ENCODE results near the gene SBF2. TPM values are rescaled to one million over a fixed set of nuclear protein-coding genes. Genes with fewer than 3 reads are reported as not detected.
"Not testable (repeated sequence)": the region's sequence is repeated elsewhere in the genome, so short reads cannot be mapped to it uniquely, and the experiment has no call there.

The SBF2 gene
- total RNA-seq, 2 donors from 2014 or later, result 13.4 to 28.8 TPM

DNA sequence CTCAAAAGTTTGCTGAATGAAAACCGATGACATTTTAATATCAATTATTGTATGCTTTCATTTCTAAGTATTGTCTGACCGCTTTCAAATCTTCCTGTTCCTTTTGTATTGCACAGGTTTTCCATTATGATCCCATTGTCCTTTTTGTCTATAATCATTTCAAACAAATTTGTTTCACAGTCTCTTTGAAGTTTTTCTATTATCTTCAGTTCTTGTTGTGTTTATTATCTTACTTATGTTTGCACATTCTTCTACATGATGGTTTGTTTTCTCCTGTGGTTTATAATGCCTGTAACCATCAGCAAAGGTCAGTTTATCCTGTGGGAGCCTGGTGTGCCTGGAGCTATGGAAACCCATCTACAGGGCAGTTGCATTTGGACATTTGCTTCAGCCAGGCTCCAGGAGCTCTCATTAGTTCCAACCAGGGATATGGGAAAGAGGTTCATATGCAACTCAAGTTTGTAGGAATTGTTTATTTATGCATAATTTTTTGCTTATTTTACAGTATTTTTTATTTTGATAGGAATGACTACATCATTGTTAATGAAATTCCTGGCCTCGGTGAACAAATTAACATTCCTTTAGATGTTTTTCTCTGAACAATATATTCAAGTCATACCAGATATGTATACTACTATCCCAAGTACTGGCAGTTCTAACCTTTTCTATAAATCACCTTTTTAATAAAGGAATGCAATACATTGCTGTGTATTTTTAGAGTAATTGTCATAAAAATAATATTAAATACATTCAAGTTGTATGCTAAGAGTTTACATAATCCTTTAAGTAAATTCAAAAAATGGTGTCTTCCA lies 179.2 kb downstream of the SBF2 start:
- Mint-ChIP-seq H3K36me3 (ENCODE audit: insufficient read depth in 2 of 2) (no peaks in the 10 kb centered on the region), H3K9me3 (peaks cover 0 to 3% of the 10 kb centered on the region in 2 donors), H3K4me1 (ENCODE audit: low read depth) (peaks cover 5% of the 10 kb centered on the region), H3K27ac (no peak overlapping the region), H3K4me3 (no peak overlapping the region), H3K27me3 (ENCODE audit: low read depth) (no peaks in the 10 kb centered on the region)
- DNase-seq, result no peak
- ATAC-seq (replicated peaks in 1 of 2), result no peak

DNA sequence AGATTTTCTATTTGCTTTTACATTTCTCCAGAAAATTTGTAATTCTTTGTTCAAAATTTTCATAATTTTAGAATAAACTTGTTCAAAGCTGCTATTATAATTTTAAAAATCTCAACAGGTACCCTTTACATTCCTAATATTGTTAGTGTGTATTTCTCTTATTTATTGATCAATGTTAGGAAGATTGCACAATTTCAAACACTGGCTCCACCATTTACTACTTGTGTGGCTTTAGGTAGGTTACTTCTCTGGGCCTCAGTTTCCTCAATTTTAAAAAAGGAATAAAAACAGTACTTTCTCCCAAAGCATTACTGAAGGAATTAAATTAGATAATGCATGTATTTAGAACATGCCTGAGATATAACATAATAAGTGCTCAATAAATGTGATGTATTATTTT lies 180.2 kb downstream of the SBF2 start:
- ATAC-seq (replicated peaks in 1 of 2) (no peak), DNase-seq (no peak)
- Mint-ChIP-seq H3K27ac (no peak overlapping the region), H3K9me3 (peaks cover 0 to 3% of the 10 kb centered on the region in 2 donors), H3K4me1 (ENCODE audit: low read depth) (peaks cover 5% of the 10 kb centered on the region), H3K36me3 (ENCODE audit: insufficient read depth in 2 of 2) (no peaks in the 10 kb centered on the region), H3K4me3 (no peak overlapping the region), H3K27me3 (ENCODE audit: low read depth) (no peaks in the 10 kb centered on the region)

GRCh38 chr11:10109806-10110205 lies 184.2 kb downstream of the SBF2 start:
- Mint-ChIP-seq H3K27ac (no peak overlapping the region), H3K27me3 (ENCODE audit: low read depth) (no peaks in the 10 kb centered on the region), H3K9me3 (peaks cover 0 to 3% of the 10 kb centered on the region in 2 donors), H3K4me1 (ENCODE audit: low read depth) (no peaks in the 10 kb centered on the region), H3K4me3 (no peak overlapping the region), H3K36me3 (ENCODE audit: insufficient read depth in 2 of 2) (peaks cover 0 to 1% of the 10 kb centered on the region in 2 donors)
- ATAC-seq (replicated peaks in 1 of 2), result no peak
- DNase-seq, result no peak

GRCh38 chr11:10108915-10109680 lies 184.9 kb downstream of the SBF2 start:
- ATAC-seq (replicated peaks in 1 of 2) (no peak), DNase-seq (no peak)
- no peak overlapping the region for H3K27ac Mint-ChIP-seq
- peaks cover 0 to 1% of the 10 kb centered on the region in 2 donors for H3K36me3 Mint-ChIP-seq (ENCODE audit: insufficient read depth in 2 of 2)
- H3K9me3 Mint-ChIP-seq, result peaks cover 0 to 3% of the 10 kb centered on the region in 2 donors
- H3K4me1 Mint-ChIP-seq (ENCODE audit: low read depth), result no peaks in the 10 kb centered on the region
- no peaks in the 10 kb centered on the region for H3K27me3 Mint-ChIP-seq (ENCODE audit: low read depth)
- no peak overlapping the region for H3K4me3 Mint-ChIP-seq

GRCh38 chr11:10107497-10107896 lies 186.5 kb downstream of the SBF2 start:
- ATAC-seq (replicated peaks in 1 of 2), result no peak
- no peak overlapping the region for H3K4me3 Mint-ChIP-seq
- H3K36me3 Mint-ChIP-seq (ENCODE audit: insufficient read depth in 2 of 2), result peaks cover 0 to 1% of the 10 kb centered on the region in 2 donors
- no peak overlapping the region for H3K27ac Mint-ChIP-seq
- H3K4me1 Mint-ChIP-seq (ENCODE audit: low read depth), result no peaks in the 10 kb centered on the region
- peaks cover 0 to 3% of the 10 kb centered on the region in 2 donors for H3K9me3 Mint-ChIP-seq
- no peak for DNase-seq
- no peaks in the 10 kb centered on the region for H3K27me3 Mint-ChIP-seq (ENCODE audit: low read depth)

- Mint-ChIP-seq H3K4me1 (ENCODE audit: low read depth) (peaks cover 7% of the 10 kb centered on the region), H3K27me3 (ENCODE audit: low read depth) (no peaks in the 10 kb centered on the region), H3K36me3 (ENCODE audit: insufficient read depth in 2 of 2) (peaks cover 10 to 12% of the 10 kb centered on the region in 2 donors), H3K27ac (no peak overlapping the region), H3K4me3 (no peak overlapping the region), H3K9me3 (peaks cover 8 to 14% of the 10 kb centered on the region in 2 donors)
- DNase-seq (no peak), ATAC-seq (replicated peaks in 1 of 2) (no peak)
Observed at GRCh38 chr11:10097615-10098014, 196.4 kb downstream of the SBF2 start.

DNA sequence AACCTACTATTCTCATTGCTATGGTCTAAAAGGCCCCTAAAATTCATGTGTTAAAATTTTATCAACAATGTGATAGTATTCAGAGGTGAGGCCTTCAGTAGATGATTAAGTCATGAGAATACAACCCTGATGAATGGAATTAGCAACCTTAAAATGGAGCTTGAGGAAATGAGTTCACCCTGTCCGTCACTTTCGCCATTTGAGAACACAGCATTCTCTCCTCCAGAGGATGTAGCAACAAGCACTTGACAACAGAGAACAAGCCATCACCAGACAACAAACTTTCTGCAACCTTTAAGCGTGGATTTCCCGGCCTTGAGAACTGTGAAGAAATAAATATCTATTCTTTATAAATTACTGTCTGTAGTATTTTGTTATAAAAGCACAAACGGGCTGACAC lies 197.0 kb downstream of the SBF2 start:
- Mint-ChIP-seq H3K4me1 (ENCODE audit: low read depth) (peaks cover 8% of the 10 kb centered on the region), H3K4me3 (no peak overlapping the region), H3K27ac (no peak overlapping the region), H3K36me3 (ENCODE audit: insufficient read depth in 2 of 2) (peaks cover 10 to 12% of the 10 kb centered on the region in 2 donors), H3K27me3 (ENCODE audit: low read depth) (no peaks in the 10 kb centered on the region), H3K9me3 (peaks cover 8 to 14% of the 10 kb centered on the region in 2 donors)
- no peak for ATAC-seq (replicated peaks in 1 of 2)
- DNase-seq, result no peak

DNA sequence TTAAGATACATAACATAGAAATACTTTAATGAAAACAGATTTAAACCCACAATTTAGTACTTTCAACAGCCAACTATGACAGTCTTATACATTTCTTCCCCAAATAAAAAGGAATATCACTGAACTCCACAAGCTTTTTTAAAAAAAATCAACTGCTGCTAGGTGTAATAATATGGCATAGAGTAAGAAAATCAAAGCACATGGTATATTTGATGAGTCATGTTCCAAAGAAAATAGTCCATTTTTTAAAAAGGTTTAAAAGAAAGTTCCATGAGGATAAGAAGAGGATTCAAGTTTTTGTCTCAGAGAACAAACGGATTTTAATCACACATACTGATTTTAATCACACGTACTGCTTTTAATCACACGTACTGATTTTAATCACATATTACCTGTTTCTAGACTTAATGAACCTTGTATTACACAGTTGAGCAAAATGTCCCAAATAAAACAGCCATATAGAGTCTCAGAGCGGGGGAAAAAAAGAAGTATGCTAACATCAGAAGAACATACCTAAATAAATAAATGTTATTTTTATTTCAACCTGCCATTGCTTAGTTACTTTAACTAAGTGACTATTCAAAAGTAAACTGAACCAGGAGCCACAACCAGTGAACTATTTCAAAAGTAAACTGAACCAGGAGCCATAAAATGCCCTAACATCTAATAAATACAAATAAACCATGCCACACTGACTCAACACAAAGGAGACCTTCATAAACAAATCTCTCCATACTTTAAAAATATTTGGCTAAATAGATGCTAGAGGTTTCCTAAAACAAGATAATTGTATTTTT lies 198.4 kb downstream of the SBF2 start:
- peaks cover 10 to 12% of the 10 kb centered on the region in 2 donors for H3K36me3 Mint-ChIP-seq (ENCODE audit: insufficient read depth in 2 of 2)
- H3K9me3 Mint-ChIP-seq, result peaks cover 8 to 14% of the 10 kb centered on the region in 2 donors
- H3K4me1 Mint-ChIP-seq (ENCODE audit: low read depth), result peaks cover 16% of the 10 kb centered on the region
- ATAC-seq (replicated peaks in 1 of 2), result no peak
- H3K27me3 Mint-ChIP-seq (ENCODE audit: low read depth), result no peaks in the 10 kb centered on the region
- no peak overlapping the region for H3K4me3 Mint-ChIP-seq
- no peak for DNase-seq
- H3K27ac Mint-ChIP-seq, result peak overlapping the region; percentile 57

DNA sequence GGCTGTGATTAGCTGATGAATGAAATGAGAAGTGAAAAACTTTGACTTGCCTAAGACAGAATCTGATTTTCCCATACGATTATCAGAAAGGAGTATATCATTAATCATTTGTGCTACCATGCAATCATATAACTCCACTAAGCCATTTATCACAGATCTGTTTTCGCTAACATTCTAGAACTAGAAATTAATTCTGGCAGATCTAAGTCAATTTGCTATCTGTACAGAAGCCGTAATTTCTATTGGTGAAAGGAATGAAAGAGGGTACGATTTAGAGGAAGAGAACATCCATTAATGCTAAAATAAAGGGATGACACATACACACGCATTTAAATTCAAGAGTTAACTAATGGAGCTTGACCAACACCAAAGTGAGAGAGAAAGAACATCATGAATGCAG lies 201.6 kb downstream of the SBF2 start:
- Mint-ChIP-seq H3K27me3 (ENCODE audit: low read depth) (no peaks in the 10 kb centered on the region), H3K4me3 (no peak overlapping the region), H3K4me1 (ENCODE audit: low read depth) (peaks cover 16% of the 10 kb centered on the region), H3K36me3 (ENCODE audit: insufficient read depth in 2 of 2) (no peaks in the 10 kb centered on the region), H3K9me3 (peaks cover 0 to 2% of the 10 kb centered on the region in 2 donors), H3K27ac (no peak overlapping the region)
- DNase-seq, result no peak
- no peak for ATAC-seq (replicated peaks in 1 of 2)

- Mint-ChIP-seq H3K36me3 (ENCODE audit: insufficient read depth in 2 of 2) (no peaks in the 10 kb centered on the region), H3K4me3 (peak overlapping the region in 1 of 2 donors; percentile 27)
Observed at GRCh38 chr11:10091314-10092045, 202.5 kb downstream of the SBF2 start.

DNA sequence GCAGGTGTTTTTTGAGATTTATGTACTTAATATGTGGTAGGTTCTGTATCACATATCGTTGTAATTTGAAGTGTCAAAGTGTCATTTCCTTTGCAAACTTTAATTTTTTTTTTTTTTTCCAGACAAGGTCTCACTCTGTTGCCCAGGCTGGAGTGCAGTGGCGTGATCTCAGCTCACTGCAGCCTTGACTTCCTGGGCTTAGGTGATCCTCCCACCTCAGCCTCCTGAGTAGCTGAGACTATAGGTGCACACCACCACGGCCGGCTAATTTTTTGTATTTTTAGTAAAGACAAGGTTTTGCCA lies 206.1 kb downstream of the SBF2 start:
- not testable (repeated sequence) for H3K36me3 Mint-ChIP-seq (ENCODE audit: insufficient read depth in 2 of 2); DNase-seq

More at GRCh38 chr11:10091314-10092045, 202.5 kb downstream of the SBF2 start:
- Mint-ChIP-seq H3K27ac (no peak overlapping the region), H3K4me1 (ENCODE audit: low read depth) (peaks cover 16% of the 10 kb centered on the region), H3K9me3 (peaks cover 0 to 2% of the 10 kb centered on the region in 2 donors), H3K27me3 (ENCODE audit: low read depth) (no peaks in the 10 kb centered on the region)
- DNase-seq (no peak), ATAC-seq (replicated peaks in 1 of 2) (no peak)

DNA sequence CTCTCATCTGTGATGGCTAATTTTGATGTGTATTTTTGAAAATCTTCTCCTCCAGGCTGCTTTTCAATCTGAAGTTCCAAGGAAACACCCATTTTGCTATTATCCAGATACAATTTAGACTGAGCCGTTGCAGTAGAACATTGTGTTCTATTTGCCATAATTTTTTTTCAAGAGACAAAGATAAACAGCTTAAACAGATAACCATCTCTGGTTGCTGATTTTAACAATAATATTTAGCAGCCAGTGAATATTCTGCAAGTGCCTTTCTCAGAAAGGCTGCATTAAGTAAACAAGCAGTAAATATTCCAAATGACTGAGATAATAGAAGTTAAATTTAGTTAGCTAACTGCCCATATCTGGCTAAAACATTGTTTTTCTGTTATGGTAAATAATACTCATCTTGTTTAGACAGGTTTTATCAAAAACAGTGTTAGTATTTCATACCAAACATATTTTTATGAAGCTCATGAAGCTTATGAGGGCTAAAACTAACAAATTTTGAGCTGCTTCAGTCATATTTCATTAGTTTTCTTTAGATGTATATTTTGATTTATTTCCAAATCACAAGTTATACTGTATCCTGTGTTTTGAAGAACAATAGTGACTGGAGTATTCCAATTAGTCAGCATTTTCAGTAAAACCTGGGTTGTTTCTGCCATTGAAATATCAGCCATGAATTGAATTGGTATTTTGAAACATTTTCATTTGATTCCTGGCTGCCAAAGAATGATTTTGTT lies 206.7 kb downstream of the SBF2 start:
- peaks cover 0 to 8% of the 10 kb centered on the region in 2 donors for H3K9me3 Mint-ChIP-seq
- DNase-seq (no peak), ATAC-seq (replicated peaks in 1 of 2) (no peak)
- no peak overlapping the region for H3K27ac Mint-ChIP-seq
- no peak overlapping the region for H3K4me3 Mint-ChIP-seq
- no peaks in the 10 kb centered on the region for H3K27me3 Mint-ChIP-seq (ENCODE audit: low read depth)
- H3K36me3 Mint-ChIP-seq (ENCODE audit: insufficient read depth in 2 of 2), result peaks cover 2 to 3% of the 10 kb centered on the region in 2 donors
- peaks cover 9% of the 10 kb centered on the region for H3K4me1 Mint-ChIP-seq (ENCODE audit: low read depth)

More for the DNA sequence above, 206.1 kb downstream of the SBF2 start:
- not testable (repeated sequence) for H3K27ac Mint-ChIP-seq; ATAC-seq (replicated peaks in 1 of 2); H3K4me3 Mint-ChIP-seq; H3K9me3 Mint-ChIP-seq; H3K27me3 Mint-ChIP-seq (ENCODE audit: low read depth); H3K4me1 Mint-ChIP-seq (ENCODE audit: low read depth)
